ENCODE results near the gene RPAP2. TPM values are rescaled to one million over a fixed set of nuclear protein-coding genes. Genes with fewer than 3 reads are reported as not detected.
"Not testable (repeated sequence)": the region's sequence is repeated elsewhere in the genome, so short reads cannot be mapped to it uniquely, and the experiment has no call there.

RPAP2 gene
- polyA plus RNA-seq, 2 donors, result 3.3 to 8.2 TPM

- WGBS, 2 donors, result 87 to 92% methylated on average over 1 of the region's 1 CpG
Observed at GRCh38 chr1:92434572-92434971, 135.7 kb downstream of the RPAP2 start.

GRCh38 chr1:92439291-92439690, 140.4 kb downstream of the RPAP2 start:
- Histone ChIP-seq H3K4me1 (ENCODE audit: control insufficient read depth in 2 of 2, insufficient read depth in 2 of 2, low read length in 1 of 2) (peaks cover 0 to 4% of the 10 kb centered on the region in 2 donors), H3K36me3 (ENCODE audit: control insufficient read depth in 2 of 2, insufficient read depth in 2 of 2, low read length in 1 of 2) (no peaks in the 10 kb centered on the region), H3K9me3 (ENCODE audit: control insufficient read depth in 2 of 2, insufficient read depth in 1 of 2, low read depth in 1 of 2, low read length in 1 of 2) (peaks cover 0 to 3% of the 10 kb centered on the region in 2 donors), H3K4me3 (ENCODE audit: low read depth in 1 of 2, low read length in 2 of 2) (no peak overlapping the region), H3K27ac (ENCODE audit: low read depth in 2 of 2, low read length in 1 of 2) (no peak overlapping the region), H3K27me3 (ENCODE audit: control insufficient read depth in 1 of 2, insufficient read depth in 2 of 2, low read length in 2 of 2) (no peaks in the 10 kb centered on the region)
- 80 to 87% methylated on average over 1 of the region's 1 CpG for WGBS, 2 donors

More at GRCh38 chr1:92434572-92434971, 135.7 kb downstream of the RPAP2 start:
- not testable (repeated sequence) for H3K4me3 ChIP-seq (ENCODE audit: low read depth in 1 of 2, low read length in 2 of 2); H3K27me3 ChIP-seq (ENCODE audit: control insufficient read depth in 1 of 2, insufficient read depth in 2 of 2, low read length in 2 of 2); H3K9me3 ChIP-seq (ENCODE audit: control insufficient read depth in 2 of 2, insufficient read depth in 1 of 2, low read depth in 1 of 2, low read length in 1 of 2); H3K36me3 ChIP-seq (ENCODE audit: control insufficient read depth in 2 of 2, insufficient read depth in 2 of 2, low read length in 1 of 2); H3K4me1 ChIP-seq (ENCODE audit: control insufficient read depth in 2 of 2, insufficient read depth in 2 of 2, low read length in 1 of 2); H3K27ac ChIP-seq (ENCODE audit: low read depth in 2 of 2, low read length in 1 of 2)

GRCh38 chr1:92441316-92441696, 142.4 kb downstream of the RPAP2 start:
- H3K4me1 ChIP-seq (ENCODE audit: control insufficient read depth in 2 of 2, insufficient read depth in 2 of 2, low read length in 1 of 2), result peaks cover 0 to 4% of the 10 kb centered on the region in 2 donors
- no peaks in the 10 kb centered on the region for H3K9me3 ChIP-seq (ENCODE audit: control insufficient read depth in 2 of 2, insufficient read depth in 1 of 2, low read depth in 1 of 2, low read length in 1 of 2)
- 90 to 91% methylated on average over 9 of the region's 9 CpGs for WGBS, 2 donors
- peak overlapping the region; percentile 11 to 75 for H3K27ac ChIP-seq (ENCODE audit: low read depth in 2 of 2, low read length in 1 of 2)
- H3K4me3 ChIP-seq (ENCODE audit: low read depth in 1 of 2, low read length in 2 of 2), result peak overlapping the region; percentile 40 to 63
- no peaks in the 10 kb centered on the region for H3K36me3 ChIP-seq (ENCODE audit: control insufficient read depth in 2 of 2, insufficient read depth in 2 of 2, low read length in 1 of 2)
- H3K27me3 ChIP-seq (ENCODE audit: control insufficient read depth in 1 of 2, insufficient read depth in 2 of 2, low read length in 2 of 2), result no peaks in the 10 kb centered on the region

- H3K27ac ChIP-seq (ENCODE audit: low read depth in 2 of 2, low read length in 1 of 2), result peak overlapping the region; percentile 11 to 75
Observed at GRCh38 chr1:92441697-92442342, 143.0 kb downstream of the RPAP2 start.

GRCh38 chr1:92442351-92442750, 143.5 kb downstream of the RPAP2 start:
- Histone ChIP-seq H3K36me3 (ENCODE audit: control insufficient read depth in 2 of 2, insufficient read depth in 2 of 2, low read length in 1 of 2) (no peaks in the 10 kb centered on the region), H3K4me3 (ENCODE audit: low read depth in 1 of 2, low read length in 2 of 2) (peak overlapping the region in 1 of 2 donors; percentile 63), H3K9me3 (ENCODE audit: control insufficient read depth in 2 of 2, insufficient read depth in 1 of 2, low read depth in 1 of 2, low read length in 1 of 2) (no peaks in the 10 kb centered on the region), H3K4me1 (ENCODE audit: control insufficient read depth in 2 of 2, insufficient read depth in 2 of 2, low read length in 1 of 2) (peaks cover 0 to 4% of the 10 kb centered on the region in 2 donors), H3K27ac (ENCODE audit: low read depth in 2 of 2, low read length in 1 of 2) (peak overlapping the region in 1 of 2 donors; percentile 33), H3K27me3 (ENCODE audit: control insufficient read depth in 1 of 2, insufficient read depth in 2 of 2, low read length in 2 of 2) (no peaks in the 10 kb centered on the region)
- 57 to 61% methylated on average over 5 of the region's 5 CpGs for WGBS, 2 donors

More at GRCh38 chr1:92441697-92442342, 143.0 kb downstream of the RPAP2 start:
- peaks cover 0 to 4% of the 10 kb centered on the region in 2 donors for H3K4me1 ChIP-seq (ENCODE audit: control insufficient read depth in 2 of 2, insufficient read depth in 2 of 2, low read length in 1 of 2)
- no peaks in the 10 kb centered on the region for H3K36me3 ChIP-seq (ENCODE audit: control insufficient read depth in 2 of 2, insufficient read depth in 2 of 2, low read length in 1 of 2)
- 34 to 38% methylated on average over 32 of the region's 32 CpGs for WGBS, 2 donors
- H3K9me3 ChIP-seq (ENCODE audit: control insufficient read depth in 2 of 2, insufficient read depth in 1 of 2, low read depth in 1 of 2, low read length in 1 of 2), result no peaks in the 10 kb centered on the region
- H3K4me3 ChIP-seq (ENCODE audit: low read depth in 1 of 2, low read length in 2 of 2), result peak overlapping the region; percentile 40 to 63
- H3K27me3 ChIP-seq (ENCODE audit: control insufficient read depth in 1 of 2, insufficient read depth in 2 of 2, low read length in 2 of 2), result no peaks in the 10 kb centered on the region

- no peak overlapping the region for H3K4me3 ChIP-seq (ENCODE audit: low read depth in 1 of 2, low read length in 2 of 2)
- no peaks in the 10 kb centered on the region for H3K27me3 ChIP-seq (ENCODE audit: control insufficient read depth in 1 of 2, insufficient read depth in 2 of 2, low read length in 2 of 2)
- no peak overlapping the region for H3K27ac ChIP-seq (ENCODE audit: low read depth in 2 of 2, low read length in 1 of 2)
- 80 to 83% methylated on average over 3 of the region's 3 CpGs for WGBS, 2 donors
- no peaks in the 10 kb centered on the region for H3K9me3 ChIP-seq (ENCODE audit: control insufficient read depth in 2 of 2, insufficient read depth in 1 of 2, low read depth in 1 of 2, low read length in 1 of 2)
- H3K4me1 ChIP-seq (ENCODE audit: control insufficient read depth in 2 of 2, insufficient read depth in 2 of 2, low read length in 1 of 2), result peaks cover 0 to 4% of the 10 kb centered on the region in 2 donors
- no peaks in the 10 kb centered on the region for H3K36me3 ChIP-seq (ENCODE audit: control insufficient read depth in 2 of 2, insufficient read depth in 2 of 2, low read length in 1 of 2)
Observed at GRCh38 chr1:92443893-92444292, 145.0 kb downstream of the RPAP2 start.

GRCh38 chr1:92444351-92444750, 145.5 kb downstream of the RPAP2 start:
- Histone ChIP-seq H3K36me3 (ENCODE audit: control insufficient read depth in 2 of 2, insufficient read depth in 2 of 2, low read length in 1 of 2) (no peaks in the 10 kb centered on the region), H3K4me3 (ENCODE audit: low read depth in 1 of 2, low read length in 2 of 2) (no peak overlapping the region), H3K4me1 (ENCODE audit: control insufficient read depth in 2 of 2, insufficient read depth in 2 of 2, low read length in 1 of 2) (peaks cover 0 to 4% of the 10 kb centered on the region in 2 donors), H3K27me3 (ENCODE audit: control insufficient read depth in 1 of 2, insufficient read depth in 2 of 2, low read length in 2 of 2) (no peaks in the 10 kb centered on the region), H3K9me3 (ENCODE audit: control insufficient read depth in 2 of 2, insufficient read depth in 1 of 2, low read depth in 1 of 2, low read length in 1 of 2) (no peaks in the 10 kb centered on the region), H3K27ac (ENCODE audit: low read depth in 2 of 2, low read length in 1 of 2) (no peak overlapping the region)
- WGBS, 2 donors, result 80 to 94% methylated on average over 1 of the region's 1 CpG

GRCh38 chr1:92445865-92446264, 147.0 kb downstream of the RPAP2 start:
- WGBS, 2 donors, result 90 to 96% methylated on average over 2 of the region's 2 CpGs
- Histone ChIP-seq H3K4me3 (ENCODE audit: low read depth in 1 of 2, low read length in 2 of 2) (no peak overlapping the region), H3K4me1 (ENCODE audit: control insufficient read depth in 2 of 2, insufficient read depth in 2 of 2, low read length in 1 of 2) (peaks cover 0 to 4% of the 10 kb centered on the region in 2 donors), H3K36me3 (ENCODE audit: control insufficient read depth in 2 of 2, insufficient read depth in 2 of 2, low read length in 1 of 2) (no peaks in the 10 kb centered on the region), H3K27me3 (ENCODE audit: control insufficient read depth in 1 of 2, insufficient read depth in 2 of 2, low read length in 2 of 2) (no peaks in the 10 kb centered on the region), H3K9me3 (ENCODE audit: control insufficient read depth in 2 of 2, insufficient read depth in 1 of 2, low read depth in 1 of 2, low read length in 1 of 2) (no peaks in the 10 kb centered on the region), H3K27ac (ENCODE audit: low read depth in 2 of 2, low read length in 1 of 2) (no peak overlapping the region)

GRCh38 chr1:92446546-92446945, 147.7 kb downstream of the RPAP2 start:
- no peak overlapping the region for H3K27ac ChIP-seq (ENCODE audit: low read depth in 2 of 2, low read length in 1 of 2)
- H3K9me3 ChIP-seq (ENCODE audit: control insufficient read depth in 2 of 2, insufficient read depth in 1 of 2, low read depth in 1 of 2, low read length in 1 of 2), result no peaks in the 10 kb centered on the region
- no peak overlapping the region for H3K4me3 ChIP-seq (ENCODE audit: low read depth in 1 of 2, low read length in 2 of 2)
- peaks cover 0 to 3% of the 10 kb centered on the region in 2 donors for H3K4me1 ChIP-seq (ENCODE audit: control insufficient read depth in 2 of 2, insufficient read depth in 2 of 2, low read length in 1 of 2)
- no peaks in the 10 kb centered on the region for H3K36me3 ChIP-seq (ENCODE audit: control insufficient read depth in 2 of 2, insufficient read depth in 2 of 2, low read length in 1 of 2)
- 44 to 49% methylated on average over 2 of the region's 2 CpGs for WGBS, 2 donors
- no peaks in the 10 kb centered on the region for H3K27me3 ChIP-seq (ENCODE audit: control insufficient read depth in 1 of 2, insufficient read depth in 2 of 2, low read length in 2 of 2)
